ENCODE results near the gene ADGRV1.

Gene ADGRV1

DNA sequence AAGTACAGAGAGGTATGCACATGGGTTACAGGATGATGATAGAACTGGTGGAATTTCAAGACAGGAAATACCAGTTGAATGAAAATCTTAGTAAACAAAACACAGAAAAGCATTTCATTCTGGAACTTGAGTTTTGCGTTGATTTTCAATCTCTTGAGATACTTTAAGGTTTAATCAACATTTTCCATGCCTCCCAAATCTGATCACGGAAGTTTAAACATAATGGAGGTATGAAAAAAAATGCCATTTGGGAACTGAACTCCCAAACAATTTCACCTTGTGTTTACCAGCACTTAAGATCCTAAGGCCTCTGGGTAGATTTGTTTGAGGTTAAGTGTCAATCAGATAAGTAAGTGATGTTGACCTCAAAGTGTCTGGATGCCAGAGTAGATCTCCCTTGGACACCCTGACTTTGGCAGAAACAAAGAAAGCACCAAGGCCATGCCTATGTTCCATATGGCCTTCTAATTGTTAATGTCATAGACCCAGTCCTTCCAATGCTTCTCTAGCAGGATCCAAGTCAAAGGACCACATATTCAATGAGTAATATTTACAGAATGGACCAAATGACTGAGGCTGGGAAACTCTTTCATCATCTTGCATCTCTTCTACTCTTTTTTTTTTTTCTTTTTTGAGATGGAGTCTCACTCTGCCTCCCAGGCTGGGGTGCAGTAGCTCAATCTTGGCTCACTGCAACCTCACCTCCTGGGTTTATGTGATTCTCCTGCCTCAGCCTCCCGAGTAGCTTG lies 607.6 kb downstream of the ADGRV1 start:
- DNase-seq (ENCODE audit: low read depth): no peak

DNA sequence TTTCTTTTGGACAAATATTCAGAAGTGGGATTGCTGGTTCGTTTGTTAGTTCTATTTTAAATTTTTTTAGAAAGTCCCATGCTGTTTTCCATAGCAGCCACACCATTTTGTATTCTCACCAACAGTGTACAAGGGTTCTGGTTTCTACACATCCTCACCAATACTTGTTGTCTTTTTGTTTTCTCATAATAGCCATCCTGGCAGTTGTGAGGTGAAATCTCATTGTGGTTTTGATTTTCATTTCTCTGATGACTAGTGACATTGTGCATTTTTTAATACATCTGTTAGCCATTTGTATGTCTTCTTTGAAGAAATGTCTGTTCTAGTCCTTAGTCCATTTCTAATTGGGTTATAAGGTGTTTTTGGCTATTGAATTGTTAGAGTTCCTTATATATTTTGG lies 610.3 kb downstream of the ADGRV1 start:
- no peak for DNase-seq (ENCODE audit: low read depth)

DNA sequence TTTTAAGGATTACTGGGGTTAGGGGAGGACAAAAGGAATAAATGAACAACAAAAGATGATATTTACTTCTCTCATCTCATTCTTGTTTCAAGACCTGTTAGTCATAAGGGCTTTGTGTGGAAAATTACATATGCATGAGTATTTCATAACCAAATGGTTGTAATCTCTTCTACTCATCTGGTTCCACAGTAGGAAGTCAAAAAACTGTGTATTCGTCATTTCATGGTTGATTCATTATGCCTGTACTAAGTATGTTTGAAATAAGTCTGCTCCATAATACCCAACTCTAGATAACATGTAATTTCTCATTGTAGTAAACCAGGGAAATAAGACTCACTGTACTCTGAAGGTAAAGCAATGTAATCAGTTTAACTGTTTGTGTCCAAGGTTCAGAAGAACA lies 611.7 kb downstream of the ADGRV1 start:
- no peak for DNase-seq (ENCODE audit: low read depth)

DNA sequence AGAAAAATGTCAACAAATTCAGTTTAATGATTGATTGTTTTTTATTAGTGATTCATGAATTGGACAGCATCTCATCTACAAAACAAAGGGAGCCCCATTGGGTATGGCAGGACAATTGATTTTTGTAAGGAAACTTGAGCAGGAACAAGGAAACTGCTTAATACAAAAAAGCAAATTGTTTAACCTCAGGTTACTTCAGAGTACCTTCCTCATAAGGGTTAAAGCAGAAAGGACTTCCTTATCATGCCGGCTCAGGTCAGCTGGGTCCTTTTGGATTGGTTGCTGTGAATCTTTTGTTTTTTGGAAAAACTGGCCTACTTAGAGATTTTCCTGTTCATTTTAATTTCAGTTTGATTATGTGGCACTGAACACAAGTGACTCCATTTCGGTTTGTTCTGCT lies 612.7 kb downstream of the ADGRV1 start:
- DNase-seq (ENCODE audit: low read depth): no peak

DNA sequence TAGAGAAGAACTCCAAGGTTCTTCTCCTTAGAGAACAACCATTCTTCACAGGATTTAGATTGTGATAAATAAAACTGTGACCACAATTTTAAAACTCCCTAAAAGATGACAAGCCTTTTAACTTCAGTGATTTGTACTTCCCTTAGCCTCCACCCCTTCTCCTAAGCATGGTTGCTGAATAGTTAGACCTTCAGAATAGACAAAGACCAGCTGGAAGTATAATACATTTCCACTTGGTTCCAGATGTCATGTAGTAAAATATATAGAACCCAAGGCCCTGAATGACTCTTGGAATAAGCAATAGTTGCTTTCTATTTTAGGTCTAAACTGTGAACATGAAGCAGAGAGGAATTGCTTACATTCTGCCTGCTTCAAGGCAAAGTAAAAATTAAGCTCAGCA lies 615.8 kb downstream of the ADGRV1 start:
- DNase-seq (ENCODE audit: low read depth): no peak

DNA sequence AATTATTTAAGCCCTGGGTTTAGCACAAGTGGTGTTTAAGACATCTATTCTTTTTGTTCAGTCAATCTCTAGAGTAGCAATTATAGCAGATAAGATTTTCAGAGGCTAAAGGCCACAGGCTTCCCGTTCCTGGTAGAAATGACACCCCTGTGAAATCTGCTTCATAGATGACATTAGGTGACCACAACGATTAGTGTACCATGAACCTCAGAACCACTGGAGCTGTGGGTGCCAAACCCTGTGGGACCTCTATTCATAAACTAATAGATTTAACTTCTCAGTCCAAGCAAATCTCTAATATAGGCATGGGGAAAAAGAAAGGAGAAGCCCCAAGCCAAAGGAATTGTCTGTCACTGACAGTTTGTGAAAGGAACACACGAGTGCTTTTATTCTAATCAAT lies 617.1 kb downstream of the ADGRV1 start:
- no peak for DNase-seq (ENCODE audit: low read depth)

DNA sequence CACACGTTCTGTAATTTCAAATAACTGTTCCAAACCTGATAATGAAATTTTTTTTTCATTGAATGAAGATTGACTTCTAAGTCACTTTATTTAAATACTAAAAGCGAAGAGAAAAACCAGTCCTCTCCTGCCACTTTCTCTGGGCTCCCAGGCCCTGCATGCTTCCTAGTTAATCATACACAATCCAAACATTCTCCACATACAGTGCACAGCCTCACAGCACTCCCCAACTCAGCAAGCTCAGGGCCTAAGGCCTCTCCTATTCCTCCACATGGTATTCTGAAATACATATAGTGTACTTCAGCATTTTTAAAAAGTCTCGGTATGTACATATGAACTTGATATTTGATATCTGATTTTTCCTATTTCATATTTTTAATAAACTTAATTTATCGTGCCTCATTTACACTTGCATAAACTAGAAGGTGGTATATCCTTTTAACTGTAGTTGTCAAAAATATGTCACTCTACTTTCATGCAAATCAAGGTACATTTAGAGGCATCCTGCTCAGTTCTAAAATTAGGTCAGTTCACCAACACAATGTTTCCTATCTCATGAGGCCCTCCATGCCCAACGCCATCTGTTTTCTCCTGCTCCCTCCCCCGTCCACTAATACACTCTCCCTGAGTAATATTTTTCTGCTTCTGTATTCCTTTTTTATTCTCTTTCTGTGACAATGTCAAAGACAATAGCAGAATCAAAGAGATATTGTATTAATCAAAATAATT lies 617.9 kb downstream of the ADGRV1 start:
- DNase-seq (ENCODE audit: low read depth): no peak

DNA sequence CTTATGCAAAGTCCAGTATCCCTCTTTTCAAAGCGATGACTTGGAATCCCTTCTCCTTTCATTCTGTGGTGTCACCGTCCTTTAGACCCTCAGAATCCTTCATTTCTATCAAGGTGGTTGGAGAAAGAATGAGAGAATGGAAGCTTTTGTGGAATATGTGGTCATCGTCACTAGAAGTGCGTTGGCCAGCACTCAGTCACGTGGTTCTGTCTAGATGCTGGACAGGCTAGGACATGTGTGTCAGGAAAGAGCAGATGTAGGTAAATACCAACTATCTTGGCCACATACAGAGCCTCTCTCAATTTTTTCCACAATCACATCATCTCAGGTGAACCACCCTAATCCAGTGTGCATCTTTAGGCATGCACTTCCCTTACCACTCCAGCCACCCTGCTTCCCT lies 618.5 kb downstream of the ADGRV1 start:
- DNase-seq (ENCODE audit: low read depth): no peak

DNA sequence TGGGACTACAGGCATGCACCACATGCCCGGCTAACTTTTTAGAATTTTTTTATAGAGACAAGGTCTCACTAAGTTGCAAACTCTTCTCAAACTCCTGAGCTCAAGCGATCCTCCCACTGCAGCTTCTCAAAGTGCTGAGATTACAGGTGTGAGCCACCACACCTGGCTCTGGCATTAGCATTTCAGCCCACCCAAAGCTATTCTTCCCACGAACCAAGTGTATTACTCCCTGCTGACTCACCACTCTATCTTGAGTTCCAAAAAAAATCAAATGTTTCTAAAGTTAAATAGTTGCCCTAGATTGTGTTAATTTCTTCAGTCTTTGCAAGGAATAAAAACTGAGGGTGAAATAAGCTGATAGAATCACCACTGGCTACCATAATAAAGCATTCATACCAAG lies 619.0 kb downstream of the ADGRV1 start:
- no peak for DNase-seq (ENCODE audit: low read depth)

DNA sequence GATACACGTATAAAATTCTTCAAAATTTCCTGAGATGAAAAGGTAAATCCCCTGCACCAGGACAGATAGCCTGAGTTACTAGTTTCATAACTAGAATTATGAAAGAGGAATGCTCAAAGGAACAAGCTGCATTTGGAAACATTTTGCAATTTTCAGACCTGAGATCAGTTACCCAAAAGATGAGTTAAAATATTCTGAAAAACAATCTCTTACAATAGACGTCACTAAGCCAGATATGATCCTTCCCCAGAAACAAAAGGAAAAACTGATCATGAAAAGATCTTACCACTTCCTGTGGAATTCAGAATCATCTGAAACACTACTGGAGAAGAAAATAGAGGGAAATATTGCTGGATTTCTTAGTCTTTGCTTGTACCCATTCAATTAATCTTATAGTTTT lies 619.9 kb downstream of the ADGRV1 start:
- no peak for DNase-seq (ENCODE audit: low read depth)

DNA sequence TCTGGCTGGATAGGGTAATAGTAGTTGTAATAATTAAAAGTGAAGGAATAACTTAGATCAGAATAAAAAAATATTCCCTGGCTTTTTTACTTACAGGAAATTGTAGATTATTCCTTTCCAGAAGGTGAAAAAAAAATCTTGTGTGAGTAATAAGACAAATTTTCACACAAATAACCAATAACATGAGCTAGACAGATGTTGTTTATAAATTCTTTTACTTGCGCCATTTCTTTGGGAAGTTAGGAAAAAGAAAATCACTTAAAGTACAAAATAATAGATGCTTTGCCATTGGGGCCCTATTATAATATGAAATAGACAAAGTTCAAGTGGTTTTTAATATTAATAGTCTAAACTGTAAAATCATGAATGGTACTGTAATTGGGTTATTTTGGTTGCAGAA lies 620.4 kb downstream of the ADGRV1 start:
- no peak for DNase-seq (ENCODE audit: low read depth)

DNA sequence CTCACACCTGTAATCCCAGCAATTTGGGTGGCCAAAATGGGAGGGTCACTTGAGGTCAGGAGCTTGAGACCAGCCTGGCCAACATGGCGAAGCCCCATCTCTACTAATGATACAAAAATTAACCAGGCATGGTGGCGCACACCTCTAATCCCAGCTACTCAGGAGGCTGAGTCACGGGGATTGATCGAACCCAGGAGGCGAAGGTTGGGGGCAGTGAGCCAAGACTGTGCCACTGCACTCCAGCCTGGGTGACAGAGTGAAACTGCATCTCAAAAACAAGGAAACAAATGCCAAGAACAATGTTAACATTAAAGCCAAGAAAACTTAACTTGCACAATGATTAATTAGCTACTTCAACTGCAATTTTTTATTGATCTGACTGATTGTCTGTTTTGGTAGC lies 621.9 kb downstream of the ADGRV1 start:
- DNase-seq (ENCODE audit: low read depth): no peak

DNA sequence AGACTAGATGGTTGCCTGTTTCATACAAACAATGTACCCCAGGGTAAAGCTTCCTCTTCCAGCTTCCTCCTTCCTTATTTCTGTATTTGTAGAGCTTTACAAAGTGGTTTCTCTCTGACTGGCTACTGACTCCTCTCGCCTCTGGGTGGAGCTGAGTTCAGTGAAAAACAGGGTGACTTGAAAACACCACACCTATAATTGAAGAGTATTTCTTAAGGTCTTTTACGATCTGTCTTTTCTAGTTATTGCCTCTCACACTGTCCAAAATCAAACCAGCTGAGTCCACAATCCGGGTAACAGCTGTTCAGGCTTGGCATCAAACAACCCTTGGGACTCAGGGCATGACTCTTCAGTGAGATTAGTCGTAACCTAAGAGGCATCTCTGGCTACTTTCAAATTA lies 624.2 kb downstream of the ADGRV1 start:
- DNase-seq (ENCODE audit: low read depth): peak; percentile 81

DNA sequence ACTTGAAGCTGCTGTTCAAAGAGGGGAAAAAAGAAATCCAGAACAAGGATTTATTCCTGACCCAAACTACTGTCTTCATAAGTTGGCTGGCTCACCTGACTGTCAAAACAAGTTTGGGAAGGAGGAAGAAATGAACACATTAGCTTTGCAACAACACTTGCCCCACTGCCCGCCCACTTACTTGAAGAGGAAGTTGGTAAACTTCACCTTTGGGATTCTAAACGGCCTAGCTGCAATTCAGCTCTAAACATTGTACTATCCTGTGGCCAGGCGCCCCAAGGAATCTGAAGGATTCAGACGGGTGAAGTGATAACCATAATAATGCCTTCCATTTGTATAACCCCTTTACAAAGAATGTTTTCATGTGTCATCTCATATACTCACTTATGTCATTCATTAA lies 625.1 kb downstream of the ADGRV1 start:
- no peak for DNase-seq (ENCODE audit: low read depth)

DNA sequence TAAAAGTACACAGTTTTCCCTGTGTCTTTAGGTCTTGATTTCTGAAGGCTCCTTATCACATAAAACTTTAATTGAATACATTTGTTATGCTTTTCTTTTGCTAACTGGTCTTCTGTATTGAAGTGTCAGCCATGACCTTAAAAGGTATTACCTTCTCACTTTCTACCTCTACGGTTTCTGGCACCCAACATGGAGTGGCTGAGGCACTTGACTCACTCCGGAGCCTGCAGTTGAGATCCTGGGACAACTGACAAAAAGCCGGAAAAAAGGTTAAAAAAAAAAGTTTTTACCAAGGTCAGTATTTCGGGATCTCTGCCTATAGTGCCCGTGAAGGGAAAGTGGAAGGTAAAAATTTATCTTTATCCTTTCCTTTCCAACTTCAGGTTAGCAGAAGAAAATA lies 627.5 kb downstream of the ADGRV1 start:
- DNase-seq (ENCODE audit: low read depth): no peak

DNA sequence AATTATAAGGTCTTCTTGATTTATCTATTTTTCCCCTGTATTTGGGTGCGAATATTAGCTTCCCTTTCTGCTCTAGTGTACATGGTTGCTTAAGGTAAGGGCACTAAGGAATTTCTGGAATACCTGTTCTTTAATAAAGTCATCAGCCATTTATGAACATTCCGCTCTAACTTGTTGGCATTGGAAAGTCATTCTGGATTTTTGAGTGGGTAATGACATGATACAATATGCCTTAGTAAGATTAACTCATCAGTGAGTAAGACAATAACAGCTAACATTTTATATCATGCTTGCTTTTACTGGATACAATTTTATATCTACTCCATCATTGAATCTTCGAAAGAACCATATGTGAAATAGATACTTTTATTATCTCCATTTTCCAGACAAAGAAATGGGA lies 628.4 kb downstream of the ADGRV1 start:
- DNase-seq (ENCODE audit: low read depth): no peak

DNA sequence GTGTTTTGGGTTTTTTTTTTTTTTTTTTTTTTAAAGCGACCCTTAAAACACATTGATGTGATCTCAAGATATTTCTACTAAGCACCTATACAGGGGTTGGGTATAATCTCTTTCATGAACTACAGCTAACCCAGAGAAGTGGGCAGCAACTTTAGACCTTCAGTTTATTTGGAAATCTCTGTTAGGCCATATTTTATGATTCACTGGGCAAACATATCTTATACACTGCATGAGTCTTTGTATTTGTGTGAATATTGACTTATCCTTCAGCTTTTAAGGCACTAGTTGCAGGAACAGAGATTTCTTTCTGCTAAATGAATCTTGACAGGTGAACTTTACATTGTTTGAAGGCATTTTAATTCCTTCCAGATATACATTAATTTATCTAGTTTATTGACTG lies 630.2 kb downstream of the ADGRV1 start:
- DNase-seq (ENCODE audit: low read depth): no peak

DNA sequence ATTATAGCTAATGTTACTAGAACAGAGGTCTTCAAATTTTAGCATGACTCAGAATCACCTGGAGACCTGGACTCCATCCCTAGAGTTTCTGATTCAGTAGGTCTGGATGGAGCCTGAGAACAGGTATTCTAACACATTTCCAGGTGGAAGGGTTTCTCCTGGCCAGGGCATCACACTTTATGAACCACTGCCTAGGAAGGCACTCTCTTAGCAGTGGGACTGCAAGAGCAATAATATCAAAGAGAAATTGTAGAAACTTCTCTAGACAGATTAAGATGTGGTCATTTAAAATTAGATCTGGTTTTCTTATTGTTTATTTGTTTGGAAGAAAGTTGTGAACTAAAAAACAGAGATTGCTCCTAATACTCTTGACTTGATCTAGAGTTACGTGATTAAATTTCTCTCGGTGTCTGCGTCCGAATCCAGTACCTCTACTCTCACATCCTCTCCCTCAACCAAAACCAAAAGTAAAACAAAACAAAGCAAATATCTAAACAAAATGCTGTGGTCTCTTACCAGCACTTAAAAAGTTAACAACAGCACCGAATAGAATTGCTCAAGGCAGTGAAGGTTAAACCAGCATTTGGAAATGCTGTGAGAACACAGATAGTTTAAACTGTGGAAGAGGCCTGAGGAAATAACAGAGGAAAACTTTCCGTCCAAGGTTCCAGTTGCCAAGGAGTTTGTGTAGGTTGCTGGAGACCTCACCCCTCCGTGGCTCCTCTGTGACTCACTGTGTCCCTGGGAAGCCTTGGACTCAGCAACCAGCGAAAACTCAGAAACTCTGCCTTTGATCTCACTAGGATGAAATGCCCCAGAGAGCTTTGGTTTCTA lies 631.1 kb downstream of the ADGRV1 start:
- peak; percentile 75 for DNase-seq (ENCODE audit: low read depth)

DNA sequence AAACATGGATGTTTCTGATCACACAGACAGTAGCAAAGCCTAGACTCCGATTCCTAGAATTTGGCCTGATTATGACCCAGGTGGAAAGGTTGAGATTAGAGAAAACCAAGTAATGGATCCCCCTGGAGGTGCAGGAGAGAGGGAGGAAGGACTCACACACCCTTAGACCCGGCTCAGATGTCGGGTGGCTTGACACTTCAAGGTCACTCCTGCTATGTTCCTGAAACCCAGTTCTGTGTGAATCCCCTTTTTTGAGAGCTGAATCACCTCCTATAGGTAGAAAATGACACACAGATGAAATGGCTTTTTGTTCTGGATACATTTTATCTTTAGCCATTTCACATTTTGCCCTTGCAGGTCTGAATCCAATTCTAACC lies 631.7 kb downstream of the ADGRV1 start:
- DNase-seq (ENCODE audit: low read depth): no peak

DNA sequence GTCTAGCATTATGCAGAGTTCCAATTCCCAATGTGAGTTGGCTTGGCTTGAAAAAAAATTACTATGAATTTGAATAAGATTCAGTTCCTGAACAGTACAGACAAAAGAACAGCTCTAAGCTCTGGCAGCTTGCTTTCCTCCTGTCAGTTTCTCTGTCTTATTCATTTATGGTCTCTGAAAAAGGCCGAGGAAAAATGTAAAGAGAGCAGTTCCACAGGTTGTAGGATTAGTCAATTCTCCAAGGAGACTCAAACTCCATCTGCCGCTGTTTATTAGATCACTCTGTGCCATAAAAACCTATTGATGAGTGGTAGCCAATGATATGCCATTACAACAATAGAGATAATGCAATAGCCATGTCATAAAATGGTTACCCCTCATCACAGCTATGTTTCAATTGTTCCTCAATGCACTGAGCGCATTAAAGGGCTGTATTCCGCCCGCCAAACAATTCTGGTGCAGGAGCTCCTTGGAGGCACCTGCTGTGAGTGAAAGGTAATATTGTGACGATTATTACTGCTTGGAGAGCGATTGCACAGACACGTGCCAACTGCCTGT lies 636.3 kb downstream of the ADGRV1 start:
- no peak for DNase-seq (ENCODE audit: low read depth)

DNA sequence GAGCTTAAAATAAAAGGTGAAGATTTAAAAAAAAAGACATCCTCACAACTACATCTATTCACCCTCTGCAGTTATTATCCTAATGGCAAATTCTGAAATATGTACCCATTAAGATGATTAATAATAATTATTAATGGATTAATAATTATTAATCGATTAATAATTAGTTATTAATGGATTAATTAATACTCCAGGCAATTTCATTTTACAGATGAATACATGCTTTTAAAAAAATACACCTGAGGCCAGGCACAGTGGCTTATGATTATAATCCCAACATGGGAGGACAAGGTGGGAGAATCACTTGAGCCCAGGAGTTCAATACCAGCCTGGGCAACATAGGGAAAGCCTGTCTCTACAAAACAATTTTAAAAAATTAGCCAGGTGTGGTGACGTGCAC lies 642.1 kb downstream of the ADGRV1 start:
- DNase-seq (ENCODE audit: low read depth): no peak

DNA sequence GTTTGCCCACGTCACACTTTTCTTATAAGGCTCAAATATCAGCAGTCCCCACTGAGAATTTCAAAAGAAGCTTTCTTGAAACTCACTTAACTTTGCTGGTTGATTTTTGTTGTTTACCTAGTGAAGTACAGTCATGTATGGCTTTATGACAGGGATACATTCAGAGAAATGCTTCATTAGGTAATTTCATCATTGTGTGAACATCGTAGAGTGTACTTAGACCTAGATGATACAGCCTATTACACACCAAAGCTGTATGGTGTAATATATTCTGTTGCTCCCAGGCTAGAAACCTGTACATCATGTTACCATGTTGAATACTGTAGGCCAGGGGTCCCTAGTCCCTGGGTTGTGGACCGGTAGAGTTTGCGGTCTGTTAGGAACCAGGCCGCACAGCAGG lies 647.5 kb downstream of the ADGRV1 start:
- DNase-seq (ENCODE audit: low read depth): no peak

DNA sequence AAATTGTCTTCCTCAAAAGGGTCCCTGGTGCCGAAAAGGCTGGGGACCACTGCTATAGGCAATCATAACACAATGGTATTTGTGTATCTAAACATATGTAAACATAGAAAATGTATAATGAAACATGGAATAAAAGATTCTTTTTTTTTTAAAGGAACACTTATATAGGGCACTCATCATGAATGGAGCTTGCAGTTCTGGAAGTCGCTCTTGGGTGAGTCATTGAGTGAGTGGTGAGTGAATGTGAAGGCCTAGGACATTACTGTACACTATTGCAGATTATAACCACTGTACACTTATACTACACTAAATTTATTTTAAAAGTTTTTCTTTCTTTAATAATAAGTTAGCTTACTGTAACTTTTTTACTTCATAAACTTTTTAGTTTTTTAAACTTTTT lies 648.1 kb downstream of the ADGRV1 start:
- DNase-seq (ENCODE audit: low read depth): peak; percentile 43
